CMK (cell line): ENCODE data around the gene LTBP2.

ENCODE experiments used
- DNase-seq: peaks from one replicate; pipeline ENCODE4 v3.0.0-alpha.2; 2010; ENCODE audit warnings: low read depth

The LTBP2 gene

DNA sequence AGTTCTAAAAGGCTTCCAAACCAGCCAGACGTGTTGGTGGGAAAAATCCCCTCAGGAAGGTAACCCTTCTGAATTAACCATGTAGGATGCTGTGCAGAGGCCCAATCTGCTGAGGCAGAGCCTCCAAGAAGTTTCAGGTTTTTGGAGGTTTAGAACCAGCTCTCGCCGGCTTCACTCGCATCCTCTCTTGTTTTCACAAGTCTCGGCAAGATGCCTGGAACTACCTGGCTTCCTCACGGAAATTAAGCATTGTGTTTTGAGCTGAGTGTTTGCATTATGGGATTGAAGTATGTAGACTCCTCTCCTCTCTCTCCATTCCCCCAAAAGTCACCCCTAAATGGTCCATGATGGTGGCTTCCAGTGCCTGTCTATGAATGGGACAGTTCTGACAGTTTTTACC lies 20.6 kb downstream of the LTBP2 start:
- DNase-seq, result no peak

DNA sequence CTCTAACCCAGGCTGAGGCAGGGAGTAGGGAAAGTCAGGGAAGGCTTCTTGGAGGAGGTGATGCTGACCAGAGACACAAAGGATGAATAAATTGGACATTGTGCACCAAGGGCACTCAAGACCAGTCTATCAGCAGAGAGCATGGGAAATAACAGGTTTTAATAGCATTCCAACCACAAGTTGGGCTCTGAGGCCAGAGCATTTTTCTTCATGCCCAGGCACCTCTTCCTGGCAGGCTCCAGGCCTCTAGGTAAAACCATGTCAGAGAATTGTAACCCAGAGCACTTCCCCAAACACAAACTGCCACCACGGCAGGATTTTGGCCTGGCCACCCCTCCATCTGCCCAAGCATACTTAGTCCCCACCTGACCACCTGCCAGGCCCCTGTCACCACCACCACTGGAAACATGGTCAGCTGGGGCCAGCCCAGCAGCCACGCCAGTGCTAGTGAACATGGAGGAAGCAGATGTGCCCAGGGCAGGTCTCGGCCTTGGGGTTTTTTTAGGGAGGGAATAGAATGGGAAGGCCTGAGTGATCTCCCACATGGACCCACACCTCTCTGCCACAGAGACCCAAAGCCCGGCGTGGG lies 22.7 kb downstream of the LTBP2 start:
- DNase-seq, result no peak

DNA sequence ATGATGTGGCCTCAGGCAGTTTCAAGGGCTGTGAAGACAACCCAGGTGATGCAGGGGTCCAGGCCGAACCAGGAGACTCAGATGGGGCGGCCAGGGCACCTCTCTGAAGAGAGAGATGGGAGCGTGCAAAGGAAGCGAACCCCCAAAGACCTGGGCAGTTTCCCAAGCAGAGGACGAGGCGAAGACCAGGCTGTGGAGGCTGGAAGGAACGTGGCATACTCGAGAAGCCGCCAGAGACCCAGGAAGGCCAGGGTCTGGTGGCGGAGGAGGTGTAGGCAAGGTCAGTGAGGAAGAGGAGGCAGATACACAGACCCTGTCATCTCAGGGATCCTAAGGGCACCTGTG lies 24.7 kb downstream of the LTBP2 start:
- DNase-seq, result no peak

DNA sequence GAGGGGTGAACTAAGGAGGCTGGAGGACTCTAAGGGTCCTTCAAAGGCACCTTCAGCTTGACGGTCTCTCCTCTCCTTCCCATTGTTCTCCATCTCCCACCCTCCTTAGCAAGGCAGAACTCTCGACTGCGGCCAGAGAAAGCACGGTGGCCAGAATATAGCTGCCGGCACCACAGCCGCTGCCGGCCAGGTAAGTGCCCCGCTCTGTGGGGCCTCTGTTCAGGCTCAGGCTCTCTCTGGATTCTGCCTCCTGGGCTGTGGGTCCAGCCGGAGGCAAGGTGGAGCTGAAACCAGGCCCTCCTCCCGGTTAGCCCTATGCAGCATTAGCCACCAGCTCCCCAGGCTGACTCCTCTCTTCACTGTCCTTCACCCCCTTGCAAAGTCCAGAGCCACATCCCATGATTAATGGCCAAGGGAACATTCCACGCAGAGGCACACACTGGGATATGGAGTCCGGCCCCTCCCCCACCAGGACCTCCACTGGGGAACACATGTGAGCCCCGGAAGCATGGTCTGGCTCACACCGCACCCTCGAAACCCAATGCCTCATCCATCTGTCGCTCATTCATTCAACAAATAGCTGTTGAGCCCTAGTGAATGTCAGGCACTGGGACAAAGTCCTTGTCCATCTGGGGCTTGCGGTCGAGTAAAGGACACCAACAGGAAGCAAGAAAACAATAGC lies 25.2 kb downstream of the LTBP2 start:
- no peak for DNase-seq

DNA sequence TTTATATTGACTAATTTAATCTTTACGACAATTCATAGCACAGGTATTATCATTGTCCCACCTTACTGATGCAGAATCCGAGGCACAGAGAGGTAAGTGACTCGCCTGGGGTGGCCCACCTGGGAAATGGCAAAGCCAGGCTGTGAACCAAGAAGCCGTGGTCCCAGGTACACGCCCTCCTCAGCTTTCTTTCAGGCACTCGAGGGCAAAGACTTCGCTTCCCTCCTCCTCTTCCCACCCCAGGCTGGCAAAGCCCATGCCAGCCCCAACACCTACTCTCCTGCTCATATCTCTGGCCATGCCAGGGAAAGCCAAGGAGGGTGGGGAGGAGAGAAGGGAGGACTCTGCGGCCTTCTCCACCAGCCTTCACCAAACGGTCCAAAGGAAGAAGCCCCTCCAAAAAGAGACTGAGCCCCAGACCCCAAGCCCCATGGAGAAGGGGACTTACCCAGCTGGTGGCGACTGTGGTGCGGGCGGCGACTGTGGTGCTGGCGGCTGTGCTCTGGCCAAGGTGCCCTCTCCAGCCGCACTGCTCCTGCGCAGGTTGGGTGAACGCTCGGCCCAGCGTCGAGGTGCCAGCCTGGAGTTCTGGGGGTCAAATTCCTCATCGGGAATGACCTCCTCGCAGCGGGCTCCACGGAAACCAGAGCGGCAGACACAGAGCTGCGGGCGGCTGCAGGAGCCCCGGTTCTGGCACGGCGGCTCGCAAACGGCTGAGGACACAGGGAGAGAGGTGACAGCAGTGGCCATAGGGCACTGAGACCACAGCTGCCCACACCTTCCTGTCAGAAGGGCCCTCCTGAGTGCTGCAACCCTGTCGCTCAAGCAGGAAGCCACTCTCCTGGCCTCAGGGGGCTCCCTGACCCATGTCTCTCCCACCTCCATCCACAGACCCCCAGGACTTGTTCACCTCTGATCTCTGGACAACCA lies 26.4 kb downstream of the LTBP2 start:
- DNase-seq, result no peak

DNA sequence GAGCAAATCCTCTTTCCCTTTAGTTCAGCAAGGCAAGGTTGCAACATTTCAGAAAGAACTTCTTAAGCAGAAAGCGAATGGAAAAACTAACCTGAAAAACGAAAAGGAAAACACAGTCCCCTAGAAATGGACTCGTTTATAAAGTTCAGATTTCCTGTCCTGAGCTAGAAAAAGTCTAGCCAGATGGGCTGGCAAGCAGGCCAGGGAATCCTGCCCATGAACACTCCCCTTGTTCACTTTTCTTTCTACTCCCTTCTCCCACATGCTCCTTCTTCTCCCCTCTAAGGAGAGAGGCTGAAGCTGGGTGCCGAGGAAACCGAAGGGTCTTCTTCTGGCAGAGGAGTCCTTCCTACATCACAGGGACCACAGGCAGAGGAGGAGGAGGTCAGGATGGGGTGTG lies 27.1 kb downstream of the LTBP2 start:
- no peak for DNase-seq

DNA sequence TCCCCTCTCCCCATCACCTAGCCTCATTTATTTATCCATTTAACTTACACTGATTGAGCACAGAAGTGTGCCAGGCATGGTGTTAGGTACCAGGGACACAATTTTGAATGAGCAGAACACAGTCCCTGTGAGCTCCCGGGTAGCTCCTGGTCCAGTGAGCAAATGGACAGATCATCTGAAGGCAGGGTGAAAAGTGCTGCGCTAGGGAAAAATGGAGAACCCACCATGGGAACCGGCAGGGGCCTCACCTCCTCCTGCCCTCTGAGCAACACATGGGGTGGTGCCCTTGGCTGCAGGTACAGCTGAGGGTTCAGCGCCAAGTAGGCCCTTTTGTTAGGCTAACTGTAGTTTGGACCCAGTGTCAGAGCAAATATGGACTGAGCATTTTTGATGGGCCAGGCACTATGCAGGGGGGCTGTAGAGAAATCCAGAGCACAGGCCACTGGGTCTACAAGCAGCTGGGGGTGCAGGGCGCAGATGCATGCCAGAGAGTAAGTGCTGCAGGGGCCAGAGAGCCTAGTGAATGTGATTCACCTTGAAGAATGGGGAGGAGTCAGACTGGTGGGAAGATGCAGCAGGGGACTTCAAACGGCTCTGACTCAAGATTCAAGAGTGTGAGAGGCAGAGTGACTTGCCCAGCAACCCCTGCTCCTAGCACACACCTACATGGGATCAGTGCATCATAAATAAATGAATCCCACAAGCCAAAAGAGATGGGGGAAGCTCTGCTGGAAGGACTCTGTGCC lies 28.2 kb downstream of the LTBP2 start:
- no peak for DNase-seq

DNA sequence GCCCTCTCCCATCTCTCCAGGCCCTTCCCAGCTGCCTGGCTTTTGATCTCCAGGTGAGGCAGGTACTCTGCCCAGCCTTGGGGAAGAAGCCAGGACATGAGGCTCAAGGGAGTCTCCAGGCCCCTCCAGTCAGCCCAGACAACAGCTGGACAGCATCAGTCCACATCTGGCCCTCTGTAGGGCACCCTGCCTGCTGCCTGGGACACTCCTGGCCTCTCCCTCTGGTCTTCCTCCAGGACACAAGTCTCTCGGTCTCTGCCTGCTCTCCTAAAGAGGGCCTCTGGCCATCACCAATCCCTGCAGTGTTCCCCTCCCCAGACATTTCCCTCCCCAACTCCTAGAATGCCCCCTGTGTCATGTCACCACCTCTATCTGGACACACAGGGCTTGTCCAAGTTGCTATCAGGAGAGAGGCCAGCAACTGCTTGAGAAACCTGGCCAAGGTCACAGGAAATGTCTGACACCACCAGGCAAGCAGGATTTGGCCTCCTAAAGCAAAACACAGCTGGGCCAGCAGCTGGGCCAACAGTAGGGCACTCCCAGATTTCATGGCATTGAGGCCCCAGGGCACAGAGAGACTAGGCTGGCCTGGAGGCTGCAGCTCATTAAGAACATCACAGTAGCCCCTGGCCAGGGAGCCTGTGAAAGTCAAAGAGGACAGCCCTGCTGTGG lies 29.0 kb downstream of the LTBP2 start:
- DNase-seq, result no peak

DNA sequence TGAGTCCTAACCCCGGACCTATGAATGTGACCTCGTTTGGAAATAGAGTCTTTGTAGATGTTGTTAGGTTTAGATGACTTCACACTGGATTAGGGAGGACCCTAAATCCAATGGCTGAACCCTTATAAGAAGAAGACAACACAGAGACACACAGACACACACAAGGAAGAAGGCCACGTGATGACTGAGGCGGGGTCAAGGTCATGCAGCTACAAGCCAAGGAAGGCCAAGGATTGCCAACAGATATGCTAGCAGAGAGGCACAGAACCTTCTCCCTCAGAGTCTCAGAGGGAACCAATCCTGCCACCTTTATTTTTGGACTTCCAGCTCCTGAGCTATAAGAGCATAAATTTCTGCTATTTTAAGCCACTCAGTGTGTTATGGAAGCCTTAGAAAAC lies 31.8 kb downstream of the LTBP2 start:
- DNase-seq, result no peak

DNA sequence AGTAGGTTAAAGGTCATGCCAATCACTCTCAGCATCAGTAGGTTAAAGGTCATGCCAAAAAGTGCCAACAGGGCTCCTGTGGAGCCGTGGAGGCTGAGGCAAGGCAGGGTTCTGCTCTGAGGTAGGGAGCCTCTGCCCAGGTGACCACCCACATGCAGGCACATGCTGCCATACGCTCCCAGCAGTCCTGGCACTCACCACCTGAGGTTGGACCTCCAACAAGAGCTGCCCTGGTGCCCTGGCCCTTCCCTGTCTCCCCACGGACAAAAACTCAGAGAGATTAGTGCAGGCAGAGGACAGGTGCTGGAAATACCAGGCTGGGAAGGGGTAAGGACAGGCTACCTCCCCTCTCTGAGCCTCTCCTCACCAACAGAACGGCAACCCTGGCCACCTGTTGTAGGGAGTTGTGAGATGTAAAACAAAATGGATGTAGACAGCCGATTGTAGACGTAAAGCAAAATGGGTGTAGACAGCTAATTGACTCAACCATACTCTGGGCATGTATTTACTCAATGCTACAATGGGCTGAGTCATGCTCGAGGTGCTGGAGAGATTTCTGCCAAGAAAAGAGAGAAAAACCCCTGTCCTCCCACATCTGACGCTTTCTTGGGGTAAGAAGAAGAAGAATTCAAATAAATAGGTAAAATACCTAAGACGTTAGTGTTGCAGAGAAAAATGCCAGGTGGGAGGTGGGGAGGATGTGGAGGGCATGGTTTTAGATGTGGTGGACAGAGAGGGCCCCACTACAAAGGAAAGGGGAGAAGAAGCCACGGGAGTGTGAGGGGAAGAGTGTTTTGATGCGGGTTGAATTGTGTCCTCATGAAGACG lies 32.4 kb downstream of the LTBP2 start:
- DNase-seq, result no peak

DNA sequence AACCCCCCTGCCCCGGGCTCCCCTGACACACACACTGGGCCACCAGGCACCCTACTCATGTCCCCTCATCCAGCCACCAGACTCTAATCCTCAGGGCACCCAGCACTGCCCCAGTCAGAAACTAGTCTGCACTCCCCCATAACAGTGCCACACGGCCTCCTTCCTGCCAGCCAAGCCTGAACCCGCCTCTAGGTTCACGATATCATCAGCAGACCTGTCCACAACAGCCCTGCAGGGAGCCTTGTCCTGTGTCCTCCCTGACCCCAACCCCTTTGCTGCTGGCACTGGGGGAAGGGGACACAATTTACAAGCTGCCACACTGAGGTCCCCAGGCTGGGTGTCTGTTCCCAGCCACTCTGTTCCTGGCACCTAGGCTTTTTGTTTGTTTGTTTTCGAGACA lies 33.6 kb downstream of the LTBP2 start:
- no peak for DNase-seq

DNA sequence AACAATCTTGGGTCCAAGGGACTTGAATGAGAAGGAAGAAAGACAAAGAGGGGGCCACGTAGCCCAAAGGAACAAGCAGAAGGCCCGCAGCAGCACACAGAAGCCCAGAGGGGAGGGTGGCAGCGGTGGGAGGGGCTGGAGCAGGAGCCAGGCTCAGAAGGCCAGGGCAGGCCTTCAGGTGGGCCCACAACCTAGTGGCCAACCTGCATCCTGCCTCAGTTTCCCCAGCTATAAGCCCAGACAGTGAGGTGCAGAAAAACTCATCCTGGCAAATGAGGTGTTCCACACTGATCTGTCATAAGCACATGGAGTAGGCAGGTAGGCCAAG lies 34.1 kb downstream of the LTBP2 start:
- DNase-seq, result no peak

DNA sequence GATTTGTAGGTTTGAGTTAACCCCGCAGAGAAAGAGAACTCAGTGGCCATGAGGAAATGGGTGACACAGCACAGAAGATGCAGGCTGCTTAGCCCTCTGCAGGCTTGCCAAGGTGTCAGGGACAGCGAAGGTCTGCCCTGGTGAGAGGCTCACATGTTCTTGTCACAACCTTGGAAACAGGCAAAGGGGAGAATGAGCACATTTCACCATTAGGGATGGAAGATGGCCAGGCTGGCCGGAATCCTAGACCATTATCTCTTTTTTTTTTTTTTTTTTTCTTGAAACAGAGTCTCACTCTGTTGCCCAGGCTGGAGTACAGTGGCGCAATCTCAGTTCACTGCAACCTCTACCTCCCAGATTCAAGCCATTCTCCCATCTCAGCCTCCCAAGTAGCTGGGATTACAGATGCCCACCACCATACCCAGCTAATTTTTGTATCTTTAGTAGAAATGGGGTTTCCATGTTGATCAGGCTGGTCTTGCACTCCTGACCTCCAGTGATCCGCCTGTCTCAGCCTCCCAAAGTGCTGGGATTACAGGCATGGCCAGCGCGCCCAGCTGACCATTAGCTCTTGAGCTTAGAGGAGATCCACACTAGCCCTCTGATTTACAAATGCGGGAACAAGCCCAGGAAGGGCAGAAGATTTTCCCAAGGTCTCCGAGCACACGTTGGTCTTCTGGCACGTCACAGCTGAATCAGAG lies 34.6 kb downstream of the LTBP2 start:
- DNase-seq, result no peak

DNA sequence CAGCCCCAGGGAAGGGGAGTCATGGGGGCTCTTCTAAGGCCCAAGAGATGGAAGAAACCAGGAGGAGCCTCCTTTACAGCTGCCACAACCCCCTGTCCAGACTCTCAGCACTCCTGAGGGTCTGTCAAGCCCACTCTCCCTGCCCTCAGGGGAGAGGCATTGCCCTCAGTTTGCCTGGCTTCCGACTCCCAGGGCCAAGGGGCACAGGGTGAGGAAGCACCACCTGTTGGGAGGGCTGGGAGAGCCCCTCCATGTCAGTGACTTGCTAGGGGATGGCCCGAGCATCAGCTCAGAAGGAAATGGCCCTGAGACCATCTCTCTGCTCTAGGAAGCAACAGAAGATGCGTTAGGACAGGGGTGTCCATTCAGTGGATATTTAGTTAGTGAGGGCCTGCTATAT lies 36.1 kb downstream of the LTBP2 start:
- DNase-seq, result no peak

DNA sequence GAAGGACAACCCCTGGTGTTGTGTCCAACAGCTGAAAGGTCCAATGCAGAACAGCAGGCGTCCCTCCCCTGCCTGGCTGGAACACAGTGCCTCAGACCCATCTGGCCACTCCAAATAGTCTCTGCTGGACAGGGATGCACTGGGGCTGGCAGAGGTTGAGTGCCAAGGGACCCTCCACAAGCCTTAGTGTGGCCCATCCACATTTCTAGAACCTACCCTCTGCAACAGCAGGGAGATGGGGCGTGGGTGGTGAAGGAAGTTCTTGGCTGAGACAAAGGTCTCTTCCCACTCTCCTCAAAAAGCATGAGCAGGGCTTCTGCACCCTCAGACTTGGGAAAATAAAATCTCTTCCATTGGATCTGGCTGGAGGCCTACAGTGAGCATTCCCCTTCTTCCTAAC lies 36.5 kb downstream of the LTBP2 start:
- no peak for DNase-seq

DNA sequence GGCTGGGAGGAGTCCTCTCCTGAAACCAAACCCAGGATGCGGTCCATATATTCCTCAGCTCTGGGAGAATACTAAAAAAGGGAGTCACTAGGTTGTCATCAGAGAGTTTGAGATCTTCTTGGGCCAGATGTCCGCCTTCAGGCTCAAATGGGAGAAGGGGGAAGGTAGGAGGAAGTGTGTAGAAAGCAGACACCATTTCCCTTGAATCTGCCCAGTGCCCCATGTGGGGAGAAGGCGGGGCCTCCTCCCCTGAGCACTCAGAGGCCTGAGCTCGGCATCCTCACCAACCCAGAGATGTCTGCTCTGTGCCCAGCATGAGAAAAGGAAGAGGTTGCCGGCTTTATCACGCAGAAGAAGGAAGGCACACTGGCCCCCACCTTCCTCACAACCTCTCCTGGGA lies 37.3 kb downstream of the LTBP2 start:
- no peak for DNase-seq

DNA sequence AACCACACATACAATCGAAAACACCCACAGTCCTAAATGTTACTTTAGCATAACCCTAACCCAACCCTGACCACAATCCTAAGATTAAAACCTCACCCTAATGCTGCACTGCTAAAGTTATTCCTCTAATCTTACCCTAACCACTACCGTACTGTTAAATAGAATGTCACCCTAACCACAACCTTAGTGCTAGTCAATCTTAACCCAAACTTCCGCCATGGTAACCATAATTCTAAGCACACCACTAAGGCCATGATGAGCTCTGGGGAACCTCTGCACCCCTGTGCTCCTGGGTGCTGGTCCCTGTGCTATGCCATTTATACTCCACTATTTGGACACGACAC lies 38.0 kb downstream of the LTBP2 start:
- DNase-seq, result no peak

DNA sequence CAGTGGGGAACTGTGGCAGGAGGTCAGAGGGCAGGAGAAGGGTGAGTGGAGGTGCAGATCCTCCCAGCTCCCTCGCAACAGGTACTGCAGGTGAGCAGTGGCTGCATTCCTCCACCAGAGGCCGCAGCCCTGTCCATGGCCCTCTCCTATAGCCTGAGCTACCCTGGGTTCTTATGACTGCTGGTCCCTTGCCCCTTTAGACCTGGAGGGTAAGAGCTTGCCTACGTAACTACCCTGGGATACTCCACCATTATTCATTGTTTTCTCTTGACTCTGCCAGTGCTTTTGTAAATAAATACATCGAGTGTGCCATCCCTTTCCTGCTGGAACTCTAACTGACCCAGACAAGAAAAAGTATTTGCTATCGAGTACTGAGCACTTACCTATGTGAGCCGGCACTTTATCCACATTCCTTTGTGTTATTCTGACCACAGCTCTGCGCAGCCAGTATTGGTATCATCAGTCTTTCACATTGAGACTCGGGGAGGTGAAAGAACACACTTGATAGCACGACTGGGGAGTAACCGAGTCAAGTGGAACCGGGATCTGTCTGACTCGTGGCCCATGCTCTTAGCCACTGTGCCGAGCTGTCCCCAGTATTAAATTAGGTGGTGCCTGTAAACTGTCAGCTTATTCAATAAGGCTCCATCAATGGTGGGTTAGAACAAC lies 38.5 kb downstream of the LTBP2 start:
- no peak for DNase-seq

DNA sequence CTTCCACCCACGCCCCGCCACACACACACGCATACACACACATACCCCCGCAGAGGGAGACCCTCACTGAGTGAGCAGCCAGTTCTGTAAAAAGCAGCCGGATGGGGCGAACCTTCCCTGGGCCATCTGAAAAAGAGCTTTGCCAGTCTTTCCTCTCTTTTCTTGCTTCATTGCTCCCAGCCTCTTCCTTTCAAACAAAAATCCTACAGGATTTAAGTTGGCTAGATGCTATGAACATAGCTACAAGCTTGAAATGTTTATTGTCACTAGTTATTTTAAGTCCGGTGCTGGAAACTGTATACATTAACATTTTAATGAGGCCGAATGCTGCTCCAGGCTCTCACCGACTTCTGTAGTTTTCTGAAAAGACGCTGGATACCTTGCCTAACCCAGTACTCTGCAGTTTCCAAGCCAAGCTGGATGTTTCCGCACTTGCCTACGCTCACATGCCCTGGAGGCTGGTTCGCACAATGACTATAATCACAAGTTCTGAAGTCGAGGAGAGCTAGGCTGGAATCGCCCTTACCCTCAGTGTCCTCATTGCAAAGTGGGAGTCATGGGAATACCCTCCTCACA lies 39.2 kb downstream of the LTBP2 start:
- DNase-seq, result no peak
